NOMO-1 (cell line): ENCODE measurements around the gene LIMK2.
"Not testable (repeated sequence)": the region's sequence is repeated elsewhere in the genome, so short reads cannot be mapped to it uniquely, and the experiment has no call there.

ENCODE experiments used
- DNase-seq, 2 experiments: peaks; one replicate each; lab custom pipeline; 2025; ENCODE audit not compliant: unreplicated experiment in 2 of 2; lab: John Stamatoyannopoulos, UW

Gene LIMK2

GRCh38 chr22:31288496-31289240 is 76.6 kb downstream of the LIMK2 start:
- DNase-seq = peak in 1 of 2 experiments; percentile 38

GRCh38 chr22:31289344-31289743 is 77.2 kb downstream of the LIMK2 start:
- no peak for DNase-seq

GRCh38 chr22:31290494-31291471 is 78.7 kb downstream of the LIMK2 start:
- DNase-seq = peak; percentile 90 to 96

- DNase-seq = no peak
Observed at GRCh38 chr22:31291481-31292235, 79.6 kb downstream of the LIMK2 start.

GRCh38 chr22:31292236-31292989 is 80.3 kb downstream of the LIMK2 start, which contains the start of gene PIK3IP1:
Gene PIK3IP1, minus strand, starts transcription at chr22:31292488. Its CDS starts 144 bp downstream, at chr22:31292344.
- DNase-seq = peak; percentile 66 to 75

GRCh38 chr22:31295360-31295759 is 83.3 kb downstream of the LIMK2 start:
- DNase-seq = no peak

GRCh38 chr22:31295831-31296657 is 83.9 kb downstream of the LIMK2 start:
- DNase-seq = no peak

GRCh38 chr22:31300896-31301295 is 88.8 kb downstream of the LIMK2 start:
- DNase-seq = no peak

- no peak for DNase-seq
Observed at GRCh38 chr22:31302006-31302405, 89.9 kb downstream of the LIMK2 start.

- no peak for DNase-seq
Observed at GRCh38 chr22:31302537-31302936, 90.4 kb downstream of the LIMK2 start.

- DNase-seq = no peak
Observed at GRCh38 chr22:31305194-31305593, 93.1 kb downstream of the LIMK2 start.

GRCh38 chr22:31308181-31308580 is 96.1 kb downstream of the LIMK2 start:
- DNase-seq = no peak

- DNase-seq = peak; percentile 3 to 16
Observed at GRCh38 chr22:31313366-31314147, 101.5 kb downstream of the LIMK2 start.

GRCh38 chr22:31314220-31314619 is 102.1 kb downstream of the LIMK2 start:
- DNase-seq = not testable (repeated sequence)

- no peak for DNase-seq
Observed at GRCh38 chr22:31321421-31321820, 109.3 kb downstream of the LIMK2 start.

GRCh38 chr22:31323578-31324550 is 111.8 kb downstream of the LIMK2 start:
- DNase-seq = no peak

GRCh38 chr22:31326877-31327276 is 114.8 kb downstream of the LIMK2 start:
- no peak for DNase-seq
